Epithelial cell of proximal tubule (primary cell): ENCODE measurements around the gene INTS1. TPM values are rescaled to one million over a fixed set of nuclear protein-coding genes. Genes with fewer than 3 reads are reported as not detected.

ENCODE experiments used
- DNase-seq: peaks from one replicate; pipeline ENCODE4 v3.0.0-alpha.2; 2011; ENCODE audit warnings: low read depth
- H3K4me3 ChIP-seq: 2 replicates; pipeline ENCODE4 v1.5.1; 2011; ENCODE audit warnings: low read depth, mild to moderate bottlenecking, low read length
- CTCF ChIP-seq: conservative IDR thresholded peaks from 2 replicates; pipeline ENCODE4 v1.5.1; 2012; ENCODE audit warnings: low read depth, mild to moderate bottlenecking, low read length
- total RNA-seq: library from RNA; depleted of rRNA; stranded (reverse); fragments of >200 nt; gene quantifications from 2 replicates; pipeline ENCODE4 v1.2.3, GENCODE V29; 2015

The INTS1 gene
- total RNA-seq, 1 donor from 2014 or later: 88.2 TPM

- H3K4me3 ChIP-seq: no peak overlapping the region
- TF ChIP-seq CTCF: no peak
- no peak for DNase-seq
Measured at GRCh38 chr7:1533547-1534329, 29.5 kb upstream of the INTS1 start.

DNA sequence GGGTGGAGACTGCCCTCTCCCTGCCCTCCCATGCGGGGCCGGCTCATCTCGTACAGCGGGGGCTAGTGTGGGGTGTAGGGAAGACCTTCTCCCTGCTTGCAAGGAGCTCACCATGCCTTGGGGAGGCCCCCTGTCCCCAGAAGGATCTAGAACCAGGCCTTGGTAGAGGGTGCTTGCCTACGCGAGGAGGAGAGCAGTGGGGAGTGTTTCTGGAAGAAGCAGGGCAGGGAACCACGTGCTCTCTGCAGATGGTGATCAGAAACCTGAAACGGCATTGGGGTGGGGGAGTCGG lies 29.0 kb upstream of the INTS1 start:
- peak overlapping the region; percentile 70 for H3K4me3 ChIP-seq
- no peak for TF ChIP-seq CTCF
- no peak for DNase-seq

DNA sequence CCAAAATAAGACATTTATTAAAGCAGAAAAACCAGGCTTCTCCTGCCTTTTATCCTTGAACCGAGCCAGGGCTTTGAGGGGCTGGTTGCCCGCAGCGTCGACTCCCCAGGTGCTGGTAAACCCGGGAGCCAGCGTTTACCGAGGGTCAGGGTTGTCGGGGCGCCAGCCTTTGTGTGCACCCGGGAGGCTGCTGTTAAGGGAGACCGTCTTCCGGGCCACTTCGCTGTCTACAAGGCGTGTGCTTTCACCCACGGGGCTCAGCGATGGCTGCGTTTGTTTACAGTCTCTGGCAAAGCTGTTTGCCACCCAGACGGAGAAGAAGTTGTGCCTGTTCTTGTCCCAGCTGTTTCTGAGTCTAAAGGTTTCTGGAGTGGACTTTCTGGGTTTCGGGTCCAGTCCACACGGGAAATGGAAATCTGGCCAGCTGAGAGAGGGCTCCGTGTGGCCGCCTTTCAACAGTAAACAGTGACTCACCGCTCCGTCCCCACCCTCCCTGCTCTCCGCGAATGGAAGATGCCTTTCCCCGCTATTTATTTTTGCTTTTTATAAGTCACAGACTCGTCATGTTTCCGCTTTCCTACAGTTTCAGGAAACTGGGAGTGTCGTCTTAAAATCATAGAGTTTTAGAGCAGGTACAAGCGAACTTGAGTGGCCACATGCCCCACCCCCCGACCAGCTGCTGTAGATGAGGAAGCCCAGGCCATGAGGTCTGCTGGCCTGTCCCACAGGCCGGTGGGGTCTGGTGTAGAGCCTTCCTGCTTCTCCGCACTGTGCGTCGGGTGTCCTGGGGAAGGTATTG lies 28.5 kb upstream of the INTS1 start:
- no peak for DNase-seq
- no peak for TF ChIP-seq CTCF
- peak overlapping the region; percentile 70 for H3K4me3 ChIP-seq

DNA sequence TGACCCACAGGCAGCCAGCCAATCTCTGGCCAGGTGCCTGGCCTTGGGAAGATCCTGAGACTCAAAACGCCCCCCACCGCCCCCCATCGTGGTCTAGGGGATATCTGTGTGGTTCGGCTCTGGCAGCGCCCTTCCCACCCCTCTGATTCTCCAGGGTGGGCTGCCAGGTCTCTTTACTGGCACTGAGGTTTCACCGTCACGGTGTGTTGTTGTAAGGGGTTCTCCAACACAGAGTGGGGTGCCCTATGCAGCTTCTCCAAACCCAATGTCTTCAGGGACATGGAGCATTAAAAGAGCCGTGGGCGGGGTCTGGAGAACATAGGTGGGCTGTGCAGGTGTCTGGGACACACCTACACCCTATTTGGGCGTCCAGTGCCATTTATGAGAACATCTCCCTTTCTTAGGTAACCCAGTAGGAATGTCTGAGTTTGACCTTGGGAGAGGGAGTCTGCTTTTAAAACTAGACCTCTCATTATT lies 27.8 kb upstream of the INTS1 start:
- H3K4me3 ChIP-seq: peak overlapping the region; percentile 70
- DNase-seq: no peak
- TF ChIP-seq CTCF: no peak

DNA sequence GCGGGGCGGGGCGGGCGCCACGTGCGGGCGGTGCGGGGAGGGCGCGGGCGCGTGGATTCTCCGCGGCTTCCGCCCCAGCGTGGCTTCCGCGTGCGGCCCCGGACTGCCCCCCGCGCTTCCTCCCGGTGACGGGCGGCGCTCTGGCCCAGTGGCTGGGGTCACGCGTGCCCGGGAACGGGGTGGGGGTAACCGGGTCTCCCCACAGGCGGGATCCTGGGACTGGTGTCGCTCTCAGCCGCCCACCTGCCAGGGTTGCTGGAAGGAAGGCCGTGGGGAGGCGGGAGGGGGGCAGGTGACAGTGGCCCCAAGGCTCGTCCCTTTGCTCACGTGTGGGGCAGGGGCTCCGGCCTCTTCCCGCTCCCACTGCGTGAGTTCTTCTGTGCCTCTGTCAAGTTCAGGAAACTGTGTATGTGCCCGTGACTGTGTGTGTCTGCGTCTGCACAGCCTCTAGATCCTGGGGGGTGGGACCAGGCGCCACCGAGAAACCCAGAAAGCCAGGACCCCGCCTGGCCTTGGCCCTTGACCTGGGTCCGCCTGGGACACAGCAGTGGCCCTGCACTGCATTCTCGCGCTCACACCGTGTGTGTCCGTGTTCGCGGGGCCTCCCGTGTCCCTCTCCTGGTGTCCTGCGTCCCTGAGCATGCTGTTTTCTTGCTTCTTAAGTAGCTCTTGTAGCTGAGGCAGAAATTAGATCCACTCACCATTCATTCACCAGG lies 27.2 kb upstream of the INTS1 start:
- DNase-seq: no peak
- peak overlapping the region; percentile 70 for H3K4me3 ChIP-seq
- no peak for TF ChIP-seq CTCF

GRCh38 chr7:1530946-1531262 lies 26.7 kb upstream of the INTS1 start:
- H3K4me3 ChIP-seq: peak overlapping the region; percentile 70
- no peak for DNase-seq
- no peak for TF ChIP-seq CTCF
